Stimulated activated memory B cell treated with anti-CD40 and anti-IgM and Interleukin-4, amounts not matched to agents 10 μg/mL and 1 μg/mL and 100 μg/mL, for 72 hours (primary cell): ENCODE results near the gene CES4A.

Experiments
- ATAC-seq: fragments of 150-1000 bp; cut with Tn5 transposase; 2 replicates; pipeline ENCODE4 v1.10.0; 2021
- H3K27ac Mint-ChIP-seq: one replicate; pipeline ENCODE4 v1.8.0; 2022; ENCODE audit warnings: mild to moderate bottlenecking, mixed read lengths
- H3K27me3 Mint-ChIP-seq: one replicate; pipeline ENCODE4 v1.8.0; 2022; ENCODE audit warnings: mixed read lengths
- H3K36me3 Mint-ChIP-seq: one replicate; pipeline ENCODE4 v1.8.0; 2022; ENCODE audit warnings: mixed read lengths
- H3K4me1 Mint-ChIP-seq: one replicate; pipeline ENCODE4 v1.8.0; 2022; ENCODE audit warnings: mixed read lengths
- H3K4me3 Mint-ChIP-seq: one replicate; pipeline ENCODE4 v1.8.0; 2022; ENCODE audit warnings: mild to moderate bottlenecking, moderate library complexity, mixed read lengths
- H3K9me3 Mint-ChIP-seq: one replicate; pipeline ENCODE4 v1.8.0; 2022; ENCODE audit warnings: mixed read lengths

CES4A gene

GRCh38 chr16:67017421-67017750, 29.0 kb downstream of the CES4A start:
- Mint-ChIP-seq H3K4me1 (peaks cover 21% of the 10 kb centered on the region), H3K36me3 (no peaks in the 10 kb centered on the region), H3K4me3 (no peak overlapping the region), H3K27ac (no peak overlapping the region), H3K27me3 (peaks cover 19% of the 10 kb centered on the region), H3K9me3 (no peaks in the 10 kb centered on the region)
- ATAC-seq, result no peak

- H3K9me3 Mint-ChIP-seq, result no peaks in the 10 kb centered on the region
- ATAC-seq, result peak; percentile 88
- peaks cover 19% of the 10 kb centered on the region for H3K27me3 Mint-ChIP-seq
- no peak overlapping the region for H3K27ac Mint-ChIP-seq
- peaks cover 21% of the 10 kb centered on the region for H3K4me1 Mint-ChIP-seq
- no peak overlapping the region for H3K4me3 Mint-ChIP-seq
- no peaks in the 10 kb centered on the region for H3K36me3 Mint-ChIP-seq
These were observed 29.6 kb downstream of the CES4A start for GRCh38 chr16:67017810-67018488.

- no peaks in the 10 kb centered on the region for H3K36me3 Mint-ChIP-seq
- no peaks in the 10 kb centered on the region for H3K9me3 Mint-ChIP-seq
- H3K27ac Mint-ChIP-seq, result no peak overlapping the region
- H3K4me3 Mint-ChIP-seq, result no peak overlapping the region
- ATAC-seq, result no peak
- H3K27me3 Mint-ChIP-seq, result peaks cover 19% of the 10 kb centered on the region
- H3K4me1 Mint-ChIP-seq, result peaks cover 15% of the 10 kb centered on the region
These were observed 30.8 kb downstream of the CES4A start for GRCh38 chr16:67019171-67019570.

DNA sequence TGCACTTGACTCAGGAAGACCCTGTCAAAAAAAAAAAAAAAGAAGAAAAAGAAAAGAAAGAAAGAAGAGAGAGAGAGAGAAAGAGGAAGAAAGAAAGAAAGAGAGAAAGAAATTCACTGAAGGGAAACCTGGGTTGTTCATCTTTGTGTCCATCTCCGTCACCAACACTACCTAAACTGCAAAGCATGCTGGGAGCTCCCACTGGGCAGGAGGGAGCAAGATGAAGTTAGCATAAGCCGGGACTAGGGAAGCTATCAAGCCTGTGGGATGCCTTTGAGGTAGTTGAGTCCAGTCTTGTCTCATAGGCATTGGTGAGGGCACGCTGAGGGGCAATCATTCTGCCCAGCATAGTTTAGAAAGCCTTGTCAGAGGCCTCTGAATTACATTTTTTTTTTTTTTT, 32.9 kb downstream of the CES4A start:
- Mint-ChIP-seq H3K4me3 (no peak overlapping the region), H3K4me1 (peaks cover 6% of the 10 kb centered on the region), H3K36me3 (no peaks in the 10 kb centered on the region), H3K9me3 (no peaks in the 10 kb centered on the region), H3K27me3 (peaks cover 10% of the 10 kb centered on the region), H3K27ac (no peak overlapping the region)
- no peak for ATAC-seq

GRCh38 chr16:67022531-67023214, 34.3 kb downstream of the CES4A start:
- peaks cover 6% of the 10 kb centered on the region for H3K4me1 Mint-ChIP-seq
- H3K9me3 Mint-ChIP-seq, result no peaks in the 10 kb centered on the region
- ATAC-seq, result no peak
- H3K4me3 Mint-ChIP-seq, result no peak overlapping the region
- H3K27me3 Mint-ChIP-seq, result peaks cover 10% of the 10 kb centered on the region
- no peaks in the 10 kb centered on the region for H3K36me3 Mint-ChIP-seq
- no peak overlapping the region for H3K27ac Mint-ChIP-seq

DNA sequence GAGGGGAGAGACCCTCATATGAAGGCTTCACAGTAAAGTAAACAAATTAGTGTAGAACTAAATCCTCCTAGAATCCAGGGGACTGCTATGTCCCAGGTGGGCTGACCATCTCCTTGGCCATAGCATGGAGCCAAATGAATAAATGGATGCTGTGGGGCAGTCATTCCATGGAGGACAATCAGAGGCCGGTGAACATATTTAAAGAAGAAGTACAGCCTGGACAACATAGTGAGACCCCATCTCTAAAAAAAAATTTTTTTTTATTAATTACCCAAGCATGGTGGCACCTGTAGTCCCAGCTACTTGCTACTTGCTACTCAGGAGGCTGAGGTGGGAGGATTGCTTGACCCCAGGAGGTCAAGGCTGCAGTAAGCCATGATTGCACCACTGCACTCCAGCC, 35.3 kb downstream of the CES4A start:
- ATAC-seq, result no peak
- Mint-ChIP-seq H3K4me1 (peaks cover 6% of the 10 kb centered on the region), H3K36me3 (no peaks in the 10 kb centered on the region), H3K27me3 (peaks cover 10% of the 10 kb centered on the region), H3K4me3 (no peak overlapping the region), H3K9me3 (no peaks in the 10 kb centered on the region), H3K27ac (no peak overlapping the region)

DNA sequence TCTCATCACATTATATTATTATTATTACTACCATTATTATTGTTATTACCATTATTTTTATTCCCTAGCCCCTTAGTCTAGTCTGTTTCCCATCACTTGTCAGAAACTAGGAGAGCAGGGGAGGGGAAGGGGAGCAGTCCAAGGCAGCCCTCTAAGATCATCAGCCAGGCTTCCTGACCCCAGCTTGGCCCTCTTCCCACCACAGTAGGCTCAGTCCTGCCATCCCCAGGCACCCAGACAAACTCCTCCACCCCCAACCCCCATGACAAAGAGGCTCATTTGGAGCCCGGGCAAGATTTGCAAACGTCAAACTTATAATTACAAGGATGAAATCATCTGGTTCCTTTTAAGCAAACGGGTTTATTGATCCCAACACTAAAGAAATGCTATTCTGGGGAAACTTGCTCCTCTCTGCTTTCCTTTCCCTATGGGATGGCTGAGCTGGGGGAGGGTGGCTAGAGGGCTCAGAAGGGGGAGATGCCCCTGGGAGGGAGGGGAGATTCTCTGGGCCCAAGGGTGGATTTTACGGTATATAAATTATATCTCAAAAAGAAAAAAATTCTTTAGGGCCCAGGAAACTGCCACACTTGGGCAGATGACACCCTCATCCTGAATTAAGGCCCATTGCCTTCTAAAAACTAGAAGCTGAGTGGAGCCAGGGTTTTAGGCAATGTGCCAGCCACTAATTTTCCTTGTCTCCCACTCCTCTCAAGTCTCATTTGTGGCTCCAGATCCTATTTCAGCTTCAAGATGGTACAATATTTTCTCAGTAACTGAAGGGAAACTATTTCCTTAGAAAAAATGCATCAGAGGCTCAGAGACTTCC, 36.2 kb downstream of the CES4A start:
- H3K4me3 Mint-ChIP-seq, result no peak overlapping the region
- no peaks in the 10 kb centered on the region for H3K9me3 Mint-ChIP-seq
- H3K27ac Mint-ChIP-seq, result no peak overlapping the region

DNA sequence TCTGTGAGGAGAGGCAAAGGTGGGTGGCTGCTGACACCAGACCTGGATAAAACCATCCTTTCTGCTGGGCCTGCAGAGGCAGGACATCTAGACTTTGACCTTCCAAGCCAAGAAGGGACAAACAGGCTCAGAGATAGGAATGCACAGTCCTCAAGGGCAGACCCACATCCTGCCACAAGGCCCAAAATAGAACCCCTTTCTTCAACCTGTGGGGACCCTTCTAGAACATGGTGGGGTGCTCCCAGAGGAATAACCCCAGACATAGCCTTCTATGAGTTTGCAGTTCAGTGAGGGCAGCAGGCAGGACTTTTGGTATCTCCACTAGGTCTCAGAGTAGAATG, 36.8 kb downstream of the CES4A start:
- Mint-ChIP-seq H3K9me3 (no peaks in the 10 kb centered on the region), H3K27ac (no peak overlapping the region), H3K36me3 (no peaks in the 10 kb centered on the region), H3K4me1 (peaks cover 10% of the 10 kb centered on the region), H3K4me3 (no peak overlapping the region), H3K27me3 (peaks cover 10% of the 10 kb centered on the region)
- no peak for ATAC-seq

More for the DNA sequence above, 36.2 kb downstream of the CES4A start:
- Mint-ChIP-seq H3K27me3 (peaks cover 10% of the 10 kb centered on the region), H3K4me1 (peaks cover 6% of the 10 kb centered on the region), H3K36me3 (no peaks in the 10 kb centered on the region)
- ATAC-seq, result no peak

DNA sequence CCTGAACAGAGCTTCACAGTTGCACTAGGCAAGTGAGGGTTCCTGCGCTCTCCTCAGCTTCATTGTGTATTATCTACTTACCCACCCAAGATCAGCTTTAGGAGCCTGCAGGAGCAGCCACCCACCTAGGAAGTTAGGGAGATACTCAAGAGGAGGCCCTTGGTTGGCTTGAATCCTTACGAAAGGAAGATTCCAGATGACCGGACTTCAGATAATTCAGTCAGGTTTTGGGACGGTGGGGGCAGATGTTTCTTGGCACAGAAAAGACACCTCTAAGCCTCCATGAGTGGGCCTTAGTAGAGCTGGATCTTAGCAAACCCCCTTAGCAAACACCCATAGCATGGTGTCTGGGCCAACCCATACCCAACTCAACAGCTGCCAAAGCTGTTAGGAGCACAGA, 38.2 kb downstream of the CES4A start:
- H3K27me3 Mint-ChIP-seq, result no peaks in the 10 kb centered on the region
- peaks cover 18% of the 10 kb centered on the region for H3K4me1 Mint-ChIP-seq
- H3K4me3 Mint-ChIP-seq, result no peak overlapping the region
- no peak for ATAC-seq
- no peaks in the 10 kb centered on the region for H3K36me3 Mint-ChIP-seq
- H3K27ac Mint-ChIP-seq, result no peak overlapping the region
- no peaks in the 10 kb centered on the region for H3K9me3 Mint-ChIP-seq

DNA sequence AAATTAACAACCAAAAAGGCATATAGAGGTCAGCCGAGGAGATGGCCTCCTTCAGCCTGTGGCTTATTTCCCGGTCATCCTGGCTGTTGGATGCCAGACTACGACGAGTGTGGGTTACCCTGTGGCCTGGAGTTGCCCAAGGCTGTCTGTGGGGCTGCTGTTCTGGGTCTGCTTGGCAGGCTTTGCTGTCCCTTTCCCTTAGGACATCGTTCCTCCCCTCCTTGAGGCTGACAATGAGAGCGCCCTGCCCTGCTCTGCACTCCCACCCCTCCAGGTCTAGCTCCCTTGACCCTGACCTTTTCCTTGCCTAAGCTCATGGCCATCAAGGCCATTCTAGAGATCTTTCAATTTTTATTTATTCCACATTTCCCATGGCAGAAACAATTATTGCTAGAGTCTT, 38.7 kb downstream of the CES4A start:
- H3K27ac Mint-ChIP-seq, result no peak overlapping the region
- H3K9me3 Mint-ChIP-seq, result no peaks in the 10 kb centered on the region
- no peak overlapping the region for H3K4me3 Mint-ChIP-seq
- H3K4me1 Mint-ChIP-seq, result peaks cover 23% of the 10 kb centered on the region
- H3K36me3 Mint-ChIP-seq, result no peaks in the 10 kb centered on the region
- ATAC-seq, result no peak
- H3K27me3 Mint-ChIP-seq, result no peaks in the 10 kb centered on the region

GRCh38 chr16:67028167-67028695, 39.8 kb downstream of the CES4A start:
- no peaks in the 10 kb centered on the region for H3K9me3 Mint-ChIP-seq
- peak overlapping the region; percentile 86 for H3K27ac Mint-ChIP-seq
- H3K27me3 Mint-ChIP-seq, result no peaks in the 10 kb centered on the region
- H3K4me1 Mint-ChIP-seq, result peaks cover 33% of the 10 kb centered on the region
- peak overlapping the region; percentile 82 for H3K4me3 Mint-ChIP-seq
- ATAC-seq, result no peak
- no peaks in the 10 kb centered on the region for H3K36me3 Mint-ChIP-seq

GRCh38 chr16:67028696-67029253, 40.4 kb downstream of the CES4A start, which contains the start of gene CBFB:
CBFB (plus strand) TSS chr16:67029149; CDS start chr16:67029408, 259 bp downstream.
- H3K4me3 Mint-ChIP-seq, result peak within 1 kb of the TSS; percentile 89

GRCh38 chr16:67029254-67030096, 41.1 kb downstream of the CES4A start:
- Mint-ChIP-seq H3K4me1 (peaks cover 36% of the 10 kb centered on the region), H3K9me3 (no peaks in the 10 kb centered on the region), H3K36me3 (peaks cover 3% of the 10 kb centered on the region), H3K4me3 (peak overlapping the region; percentile 89), H3K27ac (peak overlapping the region; percentile 86), H3K27me3 (no peaks in the 10 kb centered on the region)
- ATAC-seq, result peak; percentile 70

More at GRCh38 chr16:67028696-67029253, 40.4 kb downstream of the CES4A start, which contains the start of gene CBFB:
- ATAC-seq, result peak; percentile 92
- Mint-ChIP-seq H3K27ac (peak within 1 kb of the TSS; percentile 86), H3K9me3 (no peaks in the 10 kb centered on the region), H3K36me3 (no peaks in the 10 kb centered on the region), H3K27me3 (no peaks in the 10 kb centered on the region), H3K4me1 (peaks cover 33% of the 10 kb centered on the region)

DNA sequence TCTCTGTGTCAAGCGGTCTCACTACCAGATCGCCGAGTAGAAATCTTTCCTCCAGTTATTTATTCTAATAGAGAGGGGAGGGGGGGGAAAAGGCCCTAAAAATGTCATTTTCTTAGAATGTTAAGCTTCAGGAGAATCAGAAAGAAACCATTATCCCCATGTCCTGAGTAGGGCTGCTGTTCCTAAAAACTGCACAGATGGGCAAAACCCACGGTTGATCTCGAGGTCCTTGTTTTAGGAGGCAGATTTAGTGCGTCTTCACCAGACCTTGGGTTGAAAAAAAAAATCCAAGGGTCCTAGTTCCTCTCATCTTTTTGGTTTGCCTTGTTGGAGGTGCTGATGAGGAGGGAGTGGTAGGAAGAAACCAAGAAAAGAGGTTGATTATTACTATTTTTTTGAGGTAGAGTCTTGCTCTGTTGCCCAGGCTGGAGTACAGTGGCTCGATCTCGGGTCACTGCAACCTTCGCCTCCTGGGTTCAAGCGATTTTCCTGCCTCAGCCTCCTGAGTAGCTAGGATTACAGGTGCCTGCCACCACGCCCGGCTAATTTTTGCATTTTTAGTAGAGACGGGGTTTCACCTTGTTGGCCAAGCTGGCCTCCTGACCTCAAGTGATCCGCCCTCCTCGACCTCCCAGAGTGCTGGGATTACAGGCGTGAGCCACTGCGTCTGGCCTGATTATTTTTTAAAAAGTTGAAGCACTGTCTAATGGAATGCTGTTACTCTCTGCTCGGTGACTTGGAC, 42.0 kb downstream of the CES4A start:
- Mint-ChIP-seq H3K9me3 (no peaks in the 10 kb centered on the region), H3K4me1 (peaks cover 45% of the 10 kb centered on the region), H3K4me3 (peak overlapping the region; percentile 89), H3K27me3 (no peaks in the 10 kb centered on the region), H3K27ac (peak overlapping the region; percentile 86), H3K36me3 (peaks cover 6% of the 10 kb centered on the region)
- no peak for ATAC-seq
